NCI-H1694 (cell line): Measurements from ENCODE around the gene NFATC2.
A peak's percentile ranks its signal among the peaks of the same experiment; 100 is the strongest.

Experiments used
- DNase-seq: peaks from one replicate; lab custom pipeline; 2025; lab: John Stamatoyannopoulos, UW

Gene NFATC2

DNA sequence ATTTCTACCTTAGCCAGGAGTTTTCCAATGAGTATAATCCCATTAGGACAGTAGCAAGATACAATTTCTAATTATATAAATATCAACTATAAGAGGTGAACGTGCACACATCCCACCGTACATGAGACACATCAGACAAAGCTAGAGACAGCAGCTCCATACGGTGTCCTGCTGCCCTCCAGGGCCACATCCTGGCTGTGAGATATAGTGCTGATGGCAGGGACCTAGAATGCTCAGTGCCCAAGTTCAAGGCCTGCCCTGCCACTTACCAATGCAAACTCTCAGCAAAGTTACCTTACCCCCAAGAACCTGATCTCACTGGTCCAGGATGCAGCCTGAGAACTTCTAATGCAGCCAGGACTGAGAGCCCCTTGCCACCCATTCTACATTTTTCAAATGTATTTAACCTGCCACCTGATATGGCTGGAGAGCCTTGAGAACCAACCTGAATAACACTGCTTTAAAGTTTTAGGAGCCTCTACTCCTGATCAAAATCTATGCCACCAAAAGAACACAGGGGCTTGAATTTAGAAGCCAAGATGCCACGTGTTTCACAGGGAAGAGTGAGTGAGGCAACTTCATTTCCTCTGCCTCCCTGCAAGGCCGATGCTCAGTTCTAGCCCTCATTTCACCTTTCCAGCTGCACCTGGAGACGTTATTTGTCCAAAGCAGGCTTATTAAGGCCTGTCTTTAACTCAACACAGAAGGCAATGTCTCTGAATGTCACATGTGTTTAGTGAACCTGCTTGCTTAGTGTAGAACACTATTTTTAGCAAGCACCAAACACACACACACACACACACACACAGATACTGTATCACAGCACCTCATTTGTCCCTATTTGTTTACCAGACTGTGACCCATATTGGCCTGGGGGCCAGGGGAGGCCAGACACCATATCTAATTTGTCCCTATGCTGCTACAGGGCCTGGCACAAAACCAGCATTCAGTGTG lies 6.1 kb downstream of the NFATC2 start:
- DNase-seq: no peak

DNA sequence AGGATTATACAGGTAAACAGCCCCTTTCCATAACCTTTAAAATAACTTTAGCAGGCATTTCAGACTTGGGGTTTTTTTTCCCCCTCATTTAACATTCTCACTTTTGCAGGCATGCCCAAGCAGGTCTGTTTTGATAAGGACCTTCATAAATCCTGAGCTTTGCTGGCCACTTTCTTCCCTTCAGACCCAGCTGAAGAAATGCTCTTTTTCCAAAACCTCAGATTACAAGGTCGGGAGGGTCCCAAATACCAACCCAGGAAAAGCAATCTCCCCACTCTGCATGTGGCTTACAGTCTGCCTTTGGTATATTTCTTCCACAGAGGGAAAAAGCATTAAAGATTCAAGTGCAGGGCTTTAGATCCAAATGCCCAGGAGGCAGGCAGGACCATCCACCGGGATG lies 6.8 kb downstream of the NFATC2 start:
- DNase-seq: no peak

DNA sequence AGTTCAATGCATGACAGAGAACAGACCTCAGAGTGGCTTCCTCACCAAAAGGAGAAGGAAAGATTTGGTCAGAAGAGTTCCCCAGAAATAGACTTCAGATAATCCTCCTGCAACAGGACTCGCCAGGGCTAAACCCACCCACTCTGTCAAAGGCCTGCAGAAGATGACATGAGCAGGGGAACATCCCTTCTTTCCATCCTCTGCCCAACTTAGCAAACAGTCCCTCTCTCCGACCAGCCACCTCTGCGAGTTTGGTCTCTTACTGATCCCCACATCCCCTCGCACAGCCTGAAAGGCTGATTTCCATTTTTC lies 7.5 kb downstream of the NFATC2 start:
- no peak for DNase-seq

DNA sequence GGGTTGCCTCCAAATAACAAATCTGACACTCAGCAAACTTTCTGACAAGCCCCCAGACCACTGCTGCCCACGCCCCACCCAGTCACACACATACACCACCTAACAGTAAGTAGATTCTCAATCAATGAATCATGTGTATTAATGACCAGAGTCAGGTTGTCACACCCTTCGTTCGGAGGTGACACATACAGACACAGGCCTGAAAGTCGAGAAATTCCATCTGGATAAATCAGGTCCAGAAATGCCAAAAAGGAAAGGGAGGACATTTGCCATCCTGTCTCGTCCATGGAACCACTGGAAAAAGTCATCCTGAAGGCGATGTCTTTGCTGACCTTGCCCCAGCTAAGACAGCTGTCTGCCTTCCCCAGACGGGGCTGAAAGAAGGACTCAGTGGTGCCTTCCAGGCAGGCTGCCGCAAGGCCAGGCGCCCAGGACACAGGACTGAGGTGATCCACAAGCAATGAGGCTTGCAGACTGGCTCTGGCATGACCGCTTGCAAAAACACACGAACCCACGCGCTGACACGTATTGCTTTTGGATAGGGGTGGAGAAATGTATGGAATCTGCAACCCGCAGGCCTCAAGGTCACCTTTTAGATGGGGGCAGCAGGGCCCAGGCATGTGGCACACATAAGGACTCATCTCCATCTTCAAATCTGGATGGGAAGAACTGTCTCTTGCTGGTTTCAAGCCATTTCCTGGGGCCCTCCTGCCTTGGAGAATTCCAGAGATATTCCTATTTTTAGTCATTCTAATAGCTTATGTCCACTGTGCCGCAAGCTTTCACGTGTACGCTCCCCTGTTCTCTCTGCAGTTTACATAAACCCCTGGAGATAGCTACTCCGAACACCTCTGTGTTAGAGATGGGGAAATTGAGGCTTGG lies 9.0 kb downstream of the NFATC2 start:
- DNase-seq: no peak

DNA sequence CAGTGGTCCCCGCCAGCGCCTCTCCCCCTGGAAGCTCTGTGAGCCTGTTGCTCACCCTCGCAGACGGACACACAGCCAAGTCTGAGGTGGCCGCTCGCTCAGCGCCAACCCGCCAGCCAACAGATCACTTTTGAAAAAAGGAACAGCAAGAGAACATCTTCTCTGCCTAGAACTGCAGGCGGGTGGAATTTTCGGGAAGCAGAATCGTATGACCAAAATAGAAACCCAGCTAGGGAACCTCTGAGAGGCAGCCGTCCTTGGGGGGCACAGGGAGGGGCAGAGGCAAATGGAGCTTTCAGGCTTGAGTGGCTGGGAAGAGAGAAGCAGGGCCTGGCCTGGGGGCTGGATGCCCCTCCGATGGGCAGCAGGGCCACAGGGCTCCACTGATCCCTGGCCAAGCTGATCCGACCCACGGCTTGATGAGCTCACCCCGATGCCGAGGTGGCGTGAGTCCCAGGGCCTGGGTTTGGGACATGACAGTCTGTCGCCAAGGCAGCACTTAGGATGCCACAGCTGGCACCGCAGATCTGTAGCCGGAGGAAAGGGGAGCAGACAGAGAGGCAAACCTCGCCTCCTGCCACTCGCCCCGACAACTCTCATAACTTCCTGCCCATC lies 9.8 kb downstream of the NFATC2 start:
- DNase-seq: no peak

DNA sequence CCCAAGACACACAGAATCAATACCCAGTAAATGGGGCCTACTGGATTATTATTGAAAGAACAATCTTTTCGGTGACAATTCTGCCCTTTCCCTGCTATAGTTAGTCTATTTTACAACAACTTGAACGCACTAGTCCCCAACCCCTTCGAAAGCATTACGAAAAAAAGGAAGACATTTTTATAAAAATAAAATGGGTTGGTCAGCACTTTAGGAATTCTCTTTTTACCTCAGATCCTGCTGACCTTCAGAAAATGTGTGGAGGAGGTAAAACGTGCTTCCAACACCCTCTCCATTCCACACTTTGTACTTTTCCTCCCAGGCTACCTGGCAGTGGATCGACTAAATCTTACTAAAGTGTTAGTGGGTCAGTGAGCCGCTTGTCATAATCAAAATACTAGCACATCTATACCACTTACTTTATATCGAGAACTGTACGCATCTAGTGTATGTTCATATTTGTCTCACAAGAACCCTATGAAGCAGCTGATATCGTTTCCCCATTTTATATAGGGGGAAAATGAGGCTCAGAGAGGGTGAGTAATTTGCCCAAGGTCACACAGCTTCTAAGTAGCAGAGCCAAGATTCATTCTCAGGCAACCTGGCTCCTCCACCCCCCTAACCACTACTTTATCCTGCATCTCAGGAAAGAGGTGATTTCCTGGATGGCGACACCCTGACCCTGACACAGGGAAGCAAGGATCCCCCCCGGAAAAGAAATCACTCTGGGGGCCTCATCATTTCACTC lies 10.6 kb downstream of the NFATC2 start:
- DNase-seq: no peak

DNA sequence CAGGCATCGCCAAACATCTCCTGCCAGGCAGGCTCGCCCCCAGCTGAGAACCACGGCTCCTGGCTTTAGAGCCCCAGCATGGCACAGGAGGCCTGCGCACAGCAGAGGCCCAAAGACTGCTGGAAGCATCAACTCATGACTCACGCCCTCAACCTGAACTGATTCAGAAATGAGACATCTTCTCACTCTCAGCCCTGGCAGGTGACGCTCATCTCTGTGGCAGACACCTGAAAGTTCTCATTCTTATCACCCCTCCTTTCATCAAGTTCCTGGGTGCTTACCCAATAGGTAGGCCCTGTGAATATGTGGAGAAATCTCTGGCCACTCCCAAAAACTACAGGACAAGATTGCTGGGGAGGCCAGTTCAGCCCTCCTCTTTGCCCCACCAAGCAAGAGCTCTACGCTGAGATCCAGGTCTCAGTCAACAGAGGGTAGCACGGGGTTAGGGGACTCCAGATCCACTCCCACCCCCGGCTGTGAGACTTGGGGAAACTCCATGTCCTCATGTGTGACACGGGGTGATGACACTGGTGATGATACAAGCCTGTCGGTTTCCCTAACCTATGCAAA lies 11.3 kb downstream of the NFATC2 start:
- DNase-seq: no peak

DNA sequence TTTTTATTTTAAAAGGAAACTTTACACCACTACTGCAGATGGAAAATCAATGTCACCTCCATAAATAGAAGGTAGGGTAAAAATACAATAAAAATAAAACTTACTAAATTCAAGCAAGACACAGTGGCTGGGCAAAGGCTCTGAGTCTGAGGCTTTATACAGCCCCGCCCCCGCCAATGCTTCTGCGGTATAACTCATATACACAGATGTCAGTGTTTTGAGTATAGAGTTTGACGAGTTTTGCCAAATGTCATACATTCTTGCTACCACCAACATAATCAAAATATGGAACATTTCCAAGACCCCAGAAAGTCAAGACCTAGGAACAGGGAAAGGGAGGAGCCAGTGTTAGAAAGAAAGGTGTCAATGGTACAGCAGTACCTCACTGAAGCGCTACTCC lies 12.8 kb downstream of the NFATC2 start:
- DNase-seq: peak; percentile 56

DNA sequence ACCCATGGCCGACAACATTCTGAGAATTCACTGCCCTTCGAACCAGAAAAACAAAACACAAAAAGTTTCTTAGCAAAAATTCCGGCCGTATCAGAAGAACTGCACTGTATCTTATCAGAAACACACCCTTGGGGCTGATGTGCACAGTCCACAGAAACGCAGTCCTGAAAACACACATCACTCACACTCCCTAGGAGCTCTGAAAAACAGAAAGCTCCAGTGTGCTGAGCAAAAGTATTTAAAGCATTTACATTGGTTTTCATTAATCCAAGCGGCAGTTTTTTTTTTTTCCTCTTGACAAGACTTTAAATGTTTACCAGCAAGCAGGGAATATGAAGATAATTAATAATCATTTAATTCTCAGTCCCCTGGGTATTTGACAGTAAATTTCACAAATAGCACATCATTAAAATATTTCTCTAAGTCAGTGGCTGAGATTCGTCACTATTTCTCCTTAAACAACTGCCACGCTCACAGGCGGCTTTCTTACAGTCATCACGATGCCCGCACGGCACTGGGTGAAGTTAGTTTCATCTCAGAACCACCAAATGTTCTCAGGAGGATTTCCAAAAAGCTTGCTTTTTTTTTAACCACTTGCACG lies 13.3 kb downstream of the NFATC2 start:
- no peak for DNase-seq

DNA sequence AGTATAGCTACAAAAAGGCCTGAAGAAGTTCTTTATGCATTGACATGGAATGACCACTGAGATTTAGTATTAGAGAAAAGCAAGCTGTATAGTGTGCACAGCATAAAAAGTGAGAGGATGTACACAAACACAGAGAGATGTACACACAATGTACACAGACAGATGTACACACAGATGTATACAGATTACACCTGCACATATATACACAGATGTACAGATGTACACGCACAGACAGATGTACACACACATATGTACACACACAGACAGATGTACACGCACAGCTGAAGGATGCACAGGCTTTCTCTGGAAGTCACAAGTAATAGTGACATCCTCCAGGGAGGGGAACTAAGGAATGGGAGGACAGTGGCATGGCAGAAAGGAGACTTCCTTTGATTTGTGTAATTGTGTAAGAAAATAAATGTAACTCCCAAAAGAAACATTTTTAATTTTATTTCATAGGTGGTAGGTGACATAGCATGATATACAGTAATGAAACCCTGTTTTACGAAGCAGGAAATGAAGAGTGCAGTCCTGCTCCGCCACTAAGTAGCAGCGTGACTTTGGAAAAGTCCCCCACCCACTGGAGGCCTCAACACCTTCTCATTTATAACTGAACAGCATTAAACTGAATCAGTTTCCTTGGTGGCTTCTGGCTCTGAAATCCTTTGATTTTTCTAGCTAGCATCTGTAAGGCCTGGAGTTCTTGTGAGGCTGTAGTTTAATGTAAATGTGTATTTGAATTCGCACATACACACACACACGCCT lies 14.1 kb downstream of the NFATC2 start:
- DNase-seq: no peak

DNA sequence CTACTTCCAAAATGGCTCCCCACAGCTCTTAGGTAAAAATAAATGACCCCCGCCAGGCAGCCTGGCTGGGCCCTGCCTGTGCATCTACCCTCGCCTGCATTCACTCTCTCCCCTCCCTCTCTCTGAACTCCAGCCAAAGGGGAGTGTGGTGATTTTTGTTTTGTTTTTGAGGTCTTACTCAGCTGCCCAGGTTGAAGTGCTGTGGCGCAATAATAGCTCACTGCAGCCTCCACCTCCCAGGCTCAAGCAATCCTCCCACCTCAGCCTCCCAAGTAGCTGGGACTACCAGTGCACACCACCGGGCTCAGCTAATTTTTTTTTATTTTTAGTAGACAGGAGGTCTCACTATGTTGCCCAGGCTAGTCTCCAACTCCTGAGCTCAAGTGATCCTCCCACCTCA lies 15.8 kb downstream of the NFATC2 start:
- DNase-seq: no peak

DNA sequence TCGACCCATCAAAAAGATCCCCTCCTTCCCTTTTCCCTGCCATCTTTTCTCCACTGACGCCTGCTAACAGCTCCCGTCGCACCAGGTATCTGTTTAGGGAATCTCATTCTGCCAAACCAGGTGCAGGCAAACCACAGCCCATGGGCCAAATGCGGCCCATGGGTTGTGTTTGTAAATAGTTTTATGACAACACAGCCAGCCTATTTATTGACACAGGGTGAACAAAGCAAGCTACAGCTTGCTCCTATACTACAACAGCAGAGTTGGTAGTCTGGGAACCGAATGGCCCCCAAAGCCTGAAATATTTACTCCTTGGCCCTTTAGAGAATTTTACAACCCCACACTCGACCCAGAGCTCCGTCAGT lies 16.4 kb downstream of the NFATC2 start:
- no peak for DNase-seq

DNA sequence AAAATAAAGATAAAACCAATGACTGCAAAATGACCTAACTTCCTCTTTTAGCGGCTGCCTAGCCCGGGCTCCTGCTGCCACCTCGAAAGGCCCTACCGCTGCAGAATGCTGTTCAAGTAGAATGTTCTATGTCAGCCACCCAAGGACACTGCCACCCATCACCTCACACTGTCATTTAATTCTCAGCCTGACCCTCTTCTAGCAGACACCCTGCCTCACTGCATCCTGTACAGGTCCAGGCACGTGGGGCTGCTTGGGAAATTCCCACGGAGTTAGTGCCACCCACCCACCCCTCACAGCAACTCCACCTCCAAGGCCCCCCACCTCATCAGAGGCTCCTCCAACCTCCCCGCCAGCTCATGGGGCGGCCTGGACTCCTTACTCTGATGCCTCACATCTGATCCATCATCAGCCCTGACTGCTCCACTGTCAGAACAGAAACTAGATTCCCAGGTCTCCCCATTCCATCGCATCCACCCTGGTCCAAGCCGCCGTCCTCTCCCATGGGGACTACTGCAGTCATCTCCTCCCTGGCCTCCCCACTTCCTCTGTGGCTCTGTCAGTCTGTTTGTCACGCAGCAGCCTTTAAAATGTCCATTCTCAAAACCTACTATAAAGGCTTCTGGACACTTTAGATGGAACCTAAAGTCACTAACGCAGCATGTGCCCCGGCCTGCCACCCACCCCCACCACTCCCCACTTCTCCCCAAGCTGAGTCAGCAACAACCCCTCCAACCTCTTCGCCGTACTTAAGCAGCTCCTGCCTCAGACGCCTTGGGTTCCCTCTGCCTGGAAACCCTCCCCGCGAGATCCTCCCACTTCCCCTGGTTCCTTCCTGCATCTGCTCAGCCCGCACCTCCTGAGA lies 17.0 kb downstream of the NFATC2 start:
- DNase-seq: no peak

DNA sequence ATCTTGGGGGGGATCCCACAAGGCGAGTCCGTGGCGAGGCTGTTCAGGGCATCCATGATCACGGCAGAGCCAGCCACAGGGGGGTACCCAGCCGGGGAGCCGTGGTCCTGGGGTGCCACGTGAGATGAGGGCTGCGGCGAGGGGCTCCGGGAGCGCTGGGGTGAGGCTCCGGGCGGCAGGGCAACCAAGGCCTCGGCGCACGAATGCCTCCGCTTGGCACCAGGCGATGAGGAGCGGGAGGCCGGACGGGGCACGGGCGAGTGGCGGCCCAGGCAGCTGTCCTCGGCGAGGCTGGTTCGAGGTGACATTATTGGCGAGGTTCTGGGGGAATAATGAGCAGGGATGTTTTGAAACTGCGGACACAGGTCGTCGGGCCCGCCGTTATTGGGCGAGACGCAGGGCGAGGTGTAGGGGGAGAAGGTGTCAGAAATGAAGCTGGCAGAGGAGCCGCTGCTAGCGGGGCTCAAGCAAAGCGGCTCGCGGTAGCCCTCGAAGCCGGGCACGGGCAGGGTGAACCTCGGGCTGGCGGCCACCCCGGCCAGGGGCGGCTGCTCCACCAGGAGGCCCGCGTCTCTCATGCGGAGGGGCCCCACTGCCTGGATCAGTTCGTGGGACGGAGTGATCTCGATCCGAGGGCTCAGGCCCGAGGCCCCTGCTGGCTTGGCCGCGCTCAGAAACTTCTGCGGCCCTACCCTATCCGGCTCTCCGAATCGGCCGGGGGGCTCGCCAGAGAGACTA lies 19.1 kb downstream of the NFATC2 start:
- DNase-seq: no peak

DNA sequence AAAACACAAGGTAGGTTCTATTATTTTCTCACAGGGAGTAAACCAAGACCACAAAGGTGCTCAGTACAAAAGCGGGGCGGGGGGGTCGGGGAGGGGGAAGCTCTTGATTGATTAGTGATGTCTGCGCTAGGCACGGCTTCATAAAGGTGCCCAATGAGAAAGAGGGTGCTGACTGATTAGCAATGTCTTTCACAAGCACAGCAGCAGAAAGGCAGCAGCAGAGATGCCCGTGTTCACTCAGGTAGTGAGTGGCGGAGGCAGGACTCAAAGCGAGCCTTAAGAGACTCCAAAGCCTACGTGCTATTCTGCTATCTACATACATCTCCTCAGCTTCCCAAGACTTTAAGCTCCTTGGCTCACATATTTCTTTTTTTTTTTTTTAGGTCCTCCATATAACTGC lies 20.3 kb downstream of the NFATC2 start:
- no peak for DNase-seq

DNA sequence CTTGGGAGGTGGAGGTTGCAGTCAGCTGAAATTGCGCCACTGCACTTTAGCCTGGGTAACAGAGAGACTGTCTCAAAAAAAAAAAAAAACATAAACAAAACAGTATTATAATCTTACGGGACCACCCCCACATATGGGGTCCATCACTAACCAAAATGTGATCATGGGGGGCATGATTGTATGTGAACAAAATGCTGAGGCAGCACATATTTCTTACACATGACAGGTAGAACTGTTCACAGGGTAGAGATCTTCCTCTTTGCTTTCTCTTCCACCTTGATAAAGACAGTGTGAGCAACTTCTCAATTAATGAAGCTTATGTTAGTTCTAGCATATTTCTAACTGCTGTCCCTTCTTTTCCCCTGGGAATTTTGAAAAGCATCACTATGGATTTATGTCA lies 24.7 kb downstream of the NFATC2 start:
- DNase-seq: no peak

DNA sequence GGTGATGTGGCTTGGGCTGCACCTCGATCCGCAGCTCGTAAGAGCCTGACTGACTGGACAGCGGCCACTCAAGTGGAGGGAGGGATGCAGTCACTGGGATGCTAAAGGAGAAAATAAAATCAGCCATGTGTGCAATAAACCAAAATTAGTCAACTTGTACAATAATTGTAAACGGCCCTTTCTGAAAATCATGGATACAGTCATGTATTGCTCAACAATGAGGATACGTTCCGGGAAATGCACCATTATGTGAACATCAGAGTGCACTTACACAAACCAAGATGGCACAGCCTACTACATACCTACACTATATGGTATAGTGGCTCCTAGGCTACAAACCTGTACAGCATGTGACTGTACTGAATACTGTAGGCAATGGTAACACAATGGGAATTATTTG lies 25.7 kb downstream of the NFATC2 start:
- no peak for DNase-seq

DNA sequence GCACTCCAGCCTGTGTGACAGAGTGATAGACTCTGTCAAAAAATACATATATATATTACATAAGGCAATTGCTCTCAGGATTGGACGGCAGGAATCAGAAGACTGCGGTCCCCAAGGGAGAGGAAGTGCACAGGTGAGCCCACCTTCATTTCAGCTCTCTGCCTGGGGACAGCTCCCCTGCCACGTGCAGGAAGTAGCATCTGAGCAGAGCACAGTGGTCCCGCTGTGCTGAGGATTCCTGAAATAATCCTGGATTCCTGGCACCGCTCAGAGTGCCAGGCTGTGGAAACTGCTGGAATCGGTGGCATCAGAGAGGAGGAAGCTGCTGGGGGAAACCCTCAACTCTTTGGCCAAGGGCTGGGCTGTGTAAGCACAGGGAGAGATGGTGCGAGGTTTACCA lies 27.7 kb downstream of the NFATC2 start:
- no peak for DNase-seq

DNA sequence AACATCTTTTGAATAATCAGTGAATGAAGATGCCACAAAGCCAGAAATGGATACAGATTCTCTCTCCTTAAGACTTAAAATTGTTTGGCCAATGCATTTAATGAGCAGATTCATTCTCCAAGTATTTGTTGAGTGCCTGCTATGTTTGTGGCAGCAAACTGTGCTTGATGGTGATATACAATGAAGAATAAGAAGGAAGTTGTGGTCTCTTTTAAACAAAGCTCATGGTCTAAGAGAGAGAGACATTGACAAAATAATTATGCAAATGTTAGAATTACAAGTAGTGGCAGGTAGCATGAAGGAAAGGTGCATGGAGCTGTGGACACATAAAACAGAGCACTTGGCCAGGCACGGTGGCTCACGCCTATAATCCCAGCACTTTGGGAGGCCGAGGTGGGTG lies 28.3 kb downstream of the NFATC2 start:
- no peak for DNase-seq
